GM23338 (cell line): Measurements from ENCODE around the gene TMIE. TPM values are rescaled to one million over a fixed set of nuclear protein-coding genes. Genes with fewer than 3 reads are reported as not detected.

ENCODE experiments used
- ATAC-seq: fragments of 200-7000 bp; cut with Tn5 transposase; 3 replicates; pipeline ENCODE4 v1.9.1; 2020
- DNase-seq: peaks from one replicate; pipeline ENCODE4 v3.0.0-alpha.2; 2015; ENCODE audit warnings: low spot score
- H2AFZ ChIP-seq: fragments of 200-600 bp; sonication (generic); 2 replicates; pipeline ENCODE4 v1.8.0; 2016; ENCODE audit warnings: antibody characterized with exemption, mild to moderate bottlenecking, moderate library complexity
- H3F3A ChIP-seq: fragments of 200-600 bp; sonication (generic); replicated peaks from 2 replicates; pipeline ENCODE4 v1.8.0; 2017; ENCODE audit warnings: antibody characterized with exemption, mixed run types, low read depth
- H3K27ac ChIP-seq: fragments of 200-600 bp; sonication (generic); 2 replicates; pipeline ENCODE4 v1.6.1; 2016; ENCODE audit warnings: low read depth
- H3K27me3 ChIP-seq: fragments of 200-600 bp; sonication (generic); 2 replicates; pipeline ENCODE4 v1.8.0; 2016; ENCODE audit warnings: mild to moderate bottlenecking, mixed run types, moderate library complexity; ENCODE audit not compliant: insufficient read depth
- H3K36me3 ChIP-seq: fragments of 200-600 bp; sonication (generic); 2 replicates; pipeline ENCODE4 v1.8.0; 2016; ENCODE audit warnings: mild to moderate bottlenecking; ENCODE audit not compliant: insufficient read depth
- H3K4me1 ChIP-seq: fragments of 200-600 bp; sonication (generic); 2 replicates; pipeline ENCODE4 v1.8.0; 2016; ENCODE audit warnings: mild to moderate bottlenecking, moderate library complexity; ENCODE audit not compliant: insufficient read depth
- H3K4me2 ChIP-seq: fragments of 200-600 bp; sonication (generic); 2 replicates; pipeline ENCODE4 v1.7.1; 2017; ENCODE audit warnings: mixed run types
- H3K4me3 ChIP-seq: fragments of 200-600 bp; sonication (generic); 2 replicates; pipeline ENCODE4 v1.6.1; 2016; ENCODE audit warnings: mixed run types
- H3K79me2 ChIP-seq: fragments of 200-600 bp; sonication (generic); replicated peaks from 2 replicates; pipeline ENCODE4 v1.8.0; 2017; ENCODE audit warnings: mild to moderate bottlenecking; ENCODE audit not compliant: insufficient read depth
- H3K9me2 ChIP-seq: fragments of 200-600 bp; sonication (generic); 2 replicates; pipeline ENCODE4 v1.8.0; 2017; ENCODE audit not compliant: insufficient read depth
- H4K20me1 ChIP-seq: fragments of 200-600 bp; sonication (generic); replicated peaks from 2 replicates; pipeline ENCODE4 v1.8.0; 2017; ENCODE audit warnings: mild to moderate bottlenecking; ENCODE audit not compliant: insufficient read depth
- H3K27ac Mint-ChIP-seq: 2 replicates; pipeline ENCODE4 v1.8.0; 2020; ENCODE audit warnings: inconsistent platforms, mild to moderate bottlenecking, moderate library complexity, mixed read lengths
- H3K27me3 Mint-ChIP-seq: 3 replicates; pipeline ENCODE4 v1.8.0; 2022; ENCODE audit warnings: low read depth, mild to moderate bottlenecking, moderate library complexity, mixed read lengths, inconsistent platforms; ENCODE audit not compliant: insufficient read depth, poor library complexity
- H3K36me3 Mint-ChIP-seq: 3 replicates; pipeline ENCODE4 v1.8.0; 2021; ENCODE audit warnings: low read depth, mild to moderate bottlenecking, inconsistent platforms, moderate library complexity, mixed read lengths
- H3K4me1 Mint-ChIP-seq: 3 replicates; pipeline ENCODE4 v1.8.0; 2020; ENCODE audit warnings: mild to moderate bottlenecking, inconsistent platforms, mixed read lengths
- H3K4me3 Mint-ChIP-seq: 3 replicates; pipeline ENCODE4 v1.8.0; 2021; ENCODE audit warnings: moderate library complexity, mild to moderate bottlenecking, inconsistent platforms, mixed read lengths
- H3K9me3 Mint-ChIP-seq: 3 replicates; pipeline ENCODE4 v1.8.0; 2020; ENCODE audit warnings: moderate library complexity, mild to moderate bottlenecking, inconsistent platforms, mixed read lengths
- CREB1 ChIP-seq: fragments of 250-450 bp; sonication (Bioruptor Pico); IDR thresholded peaks from 2 replicates; pipeline ENCODE4 v1.5.0; 2020; ENCODE audit warnings: low read depth, mild to moderate bottlenecking, moderate library complexity
- EZH2 ChIP-seq: fragments of 200-600 bp; sonication (generic); IDR thresholded peaks from one replicate; pipeline ENCODE4 v1.8.0; 2017; ENCODE audit warnings: antibody characterized with exemption, mild to moderate bottlenecking, low read depth; ENCODE audit not compliant: unreplicated experiment
- EZH2phosphoT487 ChIP-seq: fragments of 200-600 bp; sonication (generic); IDR thresholded peaks from one replicate; pipeline ENCODE4 v1.8.1; 2018; ENCODE audit warnings: antibody characterized with exemption; ENCODE audit not compliant: unreplicated experiment
- JUNB ChIP-seq: IDR thresholded peaks from one replicate; pipeline ENCODE4 v1.6.1; 2016; ENCODE audit warnings: antibody characterized with exemption; ENCODE audit not compliant: unreplicated experiment
- NANOG ChIP-seq: IDR thresholded peaks from 2 replicates; pipeline ENCODE4 v1.6.1; 2016; ENCODE audit warnings: antibody characterized with exemption, borderline replicate concordance
- POLR2AphosphoS5 ChIP-seq: IDR thresholded peaks from 2 replicates; pipeline ENCODE4 v1.6.1; 2016; ENCODE audit warnings: antibody characterized with exemption, low read depth
- STAT1 ChIP-seq: IDR thresholded peaks from one replicate; pipeline ENCODE4 v1.6.1; 2016; ENCODE audit warnings: antibody characterized with exemption; ENCODE audit not compliant: unreplicated experiment
- polyA plus RNA-seq: library from polyadenylated mRNA; unstranded; fragments of >200 nt; fragmentation: Nextera tagmentation; extraction: Ambion mirVana; gene quantifications from 2 replicates; pipeline ENCODE4 v1.2.1, GENCODE V29; 2016
- total RNA-seq: library from RNA; depleted of rRNA; stranded (reverse); fragments of >200 nt; shearing (Covaris generic); gene quantifications from 2 replicates; pipeline ENCODE4 v1.2.3, GENCODE V29; 2014
- TF ChIP-seq, protein P1 (sequence below): IDR thresholded peaks from one replicate; pipeline ENCODE4 v1.6.1; 2018; ENCODE audit warnings: antibody characterized with exemption; ENCODE audit not compliant: unreplicated experiment
- TF ChIP-seq, protein P2 (sequence below): IDR thresholded peaks from 2 replicates; pipeline ENCODE4 v1.6.1; 2016; ENCODE audit warnings: antibody characterized with exemption
- TF ChIP-seq, protein P3 (sequence below): fragments of 250-450 bp; sonication (Bioruptor Pico); IDR thresholded peaks from 2 replicates; pipeline ENCODE4 v1.5.0; 2020; ENCODE audit warnings: mild to moderate bottlenecking, moderate library complexity
- TF ChIP-seq, protein P4 (sequence below), 2 experiments: fragments of 200-600 bp in 1 of 2; sonication (generic) in 1 of 2; conservative IDR thresholded peaks; 2 replicates each; pipeline versions ENCODE4 v1.5.1 to v1.6.1; 2016 to 2017; ENCODE audit warnings: antibody characterized with exemption in 2 of 2, low read depth in 2 of 2, mild to moderate bottlenecking in 2 of 2, moderate library complexity in 1 of 2

The TMIE gene
- total and polyA plus RNA-seq, 2 experiments from 2014 or later = 0.84 to 1.2 TPM

DNA sequence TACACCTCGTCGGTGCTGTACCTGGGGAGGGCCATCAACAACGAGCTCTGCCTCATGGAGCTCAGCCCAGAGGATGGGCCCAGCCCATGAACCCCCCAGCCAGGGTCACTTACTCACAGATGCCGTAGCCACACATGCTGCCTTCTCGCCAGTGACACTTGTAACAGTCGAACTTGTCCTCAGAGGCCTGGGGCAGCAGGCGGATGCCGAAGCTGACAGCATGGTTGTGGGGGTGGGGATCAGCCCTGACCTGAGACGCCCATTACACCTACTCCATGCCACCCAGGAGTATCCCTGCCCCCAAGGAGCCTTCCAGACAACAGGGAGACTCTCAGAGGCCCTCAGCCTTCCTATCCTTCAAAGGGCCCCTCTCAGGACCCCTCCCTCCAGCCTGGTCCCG, 19.8 kb upstream of the TMIE start:
- Histone ChIP-seq H3K4me2 (no peak overlapping the region), H3K36me3 (no peaks in the 10 kb centered on the region), H4K20me1 (no peaks in the 10 kb centered on the region; the same call in 1 of the 2 replicates), H3K4me3 (no peak overlapping the region), H3K4me1 (no peaks in the 10 kb centered on the region), H3K27me3 (no peaks in the 10 kb centered on the region), H3F3A (no peaks in the 10 kb centered on the region), H3K79me2 (no peaks in the 10 kb centered on the region), H2AFZ (no peak overlapping the region), H3K27ac (no peak overlapping the region), H3K9me2 (no peaks in the 10 kb centered on the region)
- H3K27ac Mint-ChIP-seq = no peak overlapping the region
- ATAC-seq (no peak), DNase-seq (no peak)
- no peak overlapping the region for H3K4me3 Mint-ChIP-seq
- no peaks in the 10 kb centered on the region for H3K9me3 Mint-ChIP-seq
- H3K27me3 Mint-ChIP-seq = peaks cover 15% of the 10 kb centered on the region
- TF ChIP-seq EZH2 (no peak), STAT1 (no peak), CREB1 (CRISPR knock-in tag) (no peak), EZH2phosphoT487 (no peak), JUNB (no peak), POLR2AphosphoS5 (no peak), NANOG (no peak)
- TF ChIP-seq, protein P1, sequence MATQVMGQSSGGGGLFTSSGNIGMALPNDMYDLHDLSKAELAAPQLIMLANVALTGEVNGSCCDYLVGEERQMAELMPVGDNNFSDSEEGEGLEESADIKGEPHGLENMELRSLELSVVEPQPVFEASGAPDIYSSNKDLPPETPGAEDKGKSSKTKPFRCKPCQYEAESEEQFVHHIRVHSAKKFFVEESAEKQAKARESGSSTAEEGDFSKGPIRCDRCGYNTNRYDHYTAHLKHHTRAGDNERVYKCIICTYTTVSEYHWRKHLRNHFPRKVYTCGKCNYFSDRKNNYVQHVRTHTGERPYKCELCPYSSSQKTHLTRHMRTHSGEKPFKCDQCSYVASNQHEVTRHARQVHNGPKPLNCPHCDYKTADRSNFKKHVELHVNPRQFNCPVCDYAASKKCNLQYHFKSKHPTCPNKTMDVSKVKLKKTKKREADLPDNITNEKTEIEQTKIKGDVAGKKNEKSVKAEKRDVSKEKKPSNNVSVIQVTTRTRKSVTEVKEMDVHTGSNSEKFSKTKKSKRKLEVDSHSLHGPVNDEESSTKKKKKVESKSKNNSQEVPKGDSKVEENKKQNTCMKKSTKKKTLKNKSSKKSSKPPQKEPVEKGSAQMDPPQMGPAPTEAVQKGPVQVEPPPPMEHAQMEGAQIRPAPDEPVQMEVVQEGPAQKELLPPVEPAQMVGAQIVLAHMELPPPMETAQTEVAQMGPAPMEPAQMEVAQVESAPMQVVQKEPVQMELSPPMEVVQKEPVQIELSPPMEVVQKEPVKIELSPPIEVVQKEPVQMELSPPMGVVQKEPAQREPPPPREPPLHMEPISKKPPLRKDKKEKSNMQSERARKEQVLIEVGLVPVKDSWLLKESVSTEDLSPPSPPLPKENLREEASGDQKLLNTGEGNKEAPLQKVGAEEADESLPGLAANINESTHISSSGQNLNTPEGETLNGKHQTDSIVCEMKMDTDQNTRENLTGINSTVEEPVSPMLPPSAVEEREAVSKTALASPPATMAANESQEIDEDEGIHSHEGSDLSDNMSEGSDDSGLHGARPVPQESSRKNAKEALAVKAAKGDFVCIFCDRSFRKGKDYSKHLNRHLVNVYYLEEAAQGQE = no peak
- TF ChIP-seq, protein P2, sequence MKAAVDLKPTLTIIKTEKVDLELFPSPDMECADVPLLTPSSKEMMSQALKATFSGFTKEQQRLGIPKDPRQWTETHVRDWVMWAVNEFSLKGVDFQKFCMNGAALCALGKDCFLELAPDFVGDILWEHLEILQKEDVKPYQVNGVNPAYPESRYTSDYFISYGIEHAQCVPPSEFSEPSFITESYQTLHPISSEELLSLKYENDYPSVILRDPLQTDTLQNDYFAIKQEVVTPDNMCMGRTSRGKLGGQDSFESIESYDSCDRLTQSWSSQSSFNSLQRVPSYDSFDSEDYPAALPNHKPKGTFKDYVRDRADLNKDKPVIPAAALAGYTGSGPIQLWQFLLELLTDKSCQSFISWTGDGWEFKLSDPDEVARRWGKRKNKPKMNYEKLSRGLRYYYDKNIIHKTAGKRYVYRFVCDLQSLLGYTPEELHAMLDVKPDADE = no peak
- TF ChIP-seq, protein P3, sequence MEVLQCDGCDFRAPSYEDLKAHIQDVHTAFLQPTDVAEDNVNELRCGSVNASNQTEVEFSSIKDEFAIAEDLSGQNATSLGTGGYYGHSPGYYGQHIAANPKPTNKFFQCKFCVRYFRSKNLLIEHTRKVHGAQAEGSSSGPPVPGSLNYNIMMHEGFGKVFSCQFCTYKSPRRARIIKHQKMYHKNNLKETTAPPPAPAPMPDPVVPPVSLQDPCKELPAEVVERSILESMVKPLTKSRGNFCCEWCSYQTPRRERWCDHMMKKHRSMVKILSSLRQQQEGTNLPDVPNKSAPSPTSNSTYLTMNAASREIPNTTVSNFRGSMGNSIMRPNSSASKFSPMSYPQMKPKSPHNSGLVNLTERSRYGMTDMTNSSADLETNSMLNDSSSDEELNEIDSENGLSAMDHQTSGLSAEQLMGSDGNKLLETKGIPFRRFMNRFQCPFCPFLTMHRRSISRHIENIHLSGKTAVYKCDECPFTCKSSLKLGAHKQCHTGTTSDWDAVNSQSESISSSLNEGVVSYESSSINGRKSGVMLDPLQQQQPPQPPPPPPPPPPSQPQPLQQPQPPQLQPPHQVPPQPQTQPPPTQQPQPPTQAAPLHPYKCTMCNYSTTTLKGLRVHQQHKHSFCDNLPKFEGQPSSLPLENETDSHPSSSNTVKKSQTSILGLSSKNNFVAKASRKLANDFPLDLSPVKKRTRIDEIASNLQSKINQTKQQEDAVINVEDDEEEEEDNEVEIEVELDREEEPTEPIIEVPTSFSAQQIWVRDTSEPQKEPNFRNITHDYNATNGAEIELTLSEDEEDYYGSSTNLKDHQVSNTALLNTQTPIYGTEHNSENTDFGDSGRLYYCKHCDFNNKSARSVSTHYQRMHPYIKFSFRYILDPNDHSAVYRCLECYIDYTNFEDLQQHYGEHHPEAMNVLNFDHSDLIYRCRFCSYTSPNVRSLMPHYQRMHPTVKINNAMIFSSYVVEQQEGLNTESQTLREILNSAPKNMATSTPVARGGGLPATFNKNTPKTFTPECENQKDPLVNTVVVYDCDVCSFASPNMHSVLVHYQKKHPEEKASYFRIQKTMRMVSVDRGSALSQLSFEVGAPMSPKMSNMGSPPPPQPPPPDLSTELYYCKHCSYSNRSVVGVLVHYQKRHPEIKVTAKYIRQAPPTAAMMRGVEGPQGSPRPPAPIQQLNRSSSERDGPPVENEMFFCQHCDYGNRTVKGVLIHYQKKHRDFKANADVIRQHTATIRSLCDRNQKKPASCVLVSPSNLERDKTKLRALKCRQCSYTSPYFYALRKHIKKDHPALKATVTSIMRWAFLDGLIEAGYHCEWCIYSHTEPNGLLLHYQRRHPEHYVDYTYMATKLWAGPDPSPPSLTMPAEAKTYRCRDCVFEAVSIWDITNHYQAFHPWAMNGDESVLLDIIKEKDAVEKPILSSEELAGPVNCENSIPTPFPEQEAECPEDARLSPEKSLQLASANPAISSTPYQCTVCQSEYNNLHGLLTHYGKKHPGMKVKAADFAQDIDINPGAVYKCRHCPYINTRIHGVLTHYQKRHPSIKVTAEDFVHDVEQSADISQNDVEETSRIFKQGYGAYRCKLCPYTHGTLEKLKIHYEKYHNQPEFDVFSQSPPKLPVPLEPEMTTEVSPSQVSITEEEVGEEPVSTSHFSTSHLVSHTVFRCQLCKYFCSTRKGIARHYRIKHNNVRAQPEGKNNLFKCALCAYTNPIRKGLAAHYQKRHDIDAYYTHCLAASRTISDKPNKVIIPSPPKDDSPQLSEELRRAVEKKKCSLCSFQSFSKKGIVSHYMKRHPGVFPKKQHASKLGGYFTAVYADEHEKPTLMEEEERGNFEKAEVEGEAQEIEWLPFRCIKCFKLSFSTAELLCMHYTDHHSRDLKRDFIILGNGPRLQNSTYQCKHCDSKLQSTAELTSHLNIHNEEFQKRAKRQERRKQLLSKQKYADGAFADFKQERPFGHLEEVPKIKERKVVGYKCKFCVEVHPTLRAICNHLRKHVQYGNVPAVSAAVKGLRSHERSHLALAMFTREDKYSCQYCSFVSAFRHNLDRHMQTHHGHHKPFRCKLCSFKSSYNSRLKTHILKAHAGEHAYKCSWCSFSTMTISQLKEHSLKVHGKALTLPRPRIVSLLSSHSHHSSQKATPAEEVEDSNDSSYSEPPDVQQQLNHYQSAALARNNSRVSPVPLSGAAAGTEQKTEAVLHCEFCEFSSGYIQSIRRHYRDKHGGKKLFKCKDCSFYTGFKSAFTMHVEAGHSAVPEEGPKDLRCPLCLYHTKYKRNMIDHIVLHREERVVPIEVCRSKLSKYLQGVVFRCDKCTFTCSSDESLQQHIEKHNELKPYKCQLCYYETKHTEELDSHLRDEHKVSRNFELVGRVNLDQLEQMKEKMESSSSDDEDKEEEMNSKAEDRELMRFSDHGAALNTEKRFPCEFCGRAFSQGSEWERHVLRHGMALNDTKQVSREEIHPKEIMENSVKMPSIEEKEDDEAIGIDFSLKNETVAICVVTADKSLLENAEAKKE (CRISPR knock-in tag) = no peak
- TF ChIP-seq, protein P4, sequence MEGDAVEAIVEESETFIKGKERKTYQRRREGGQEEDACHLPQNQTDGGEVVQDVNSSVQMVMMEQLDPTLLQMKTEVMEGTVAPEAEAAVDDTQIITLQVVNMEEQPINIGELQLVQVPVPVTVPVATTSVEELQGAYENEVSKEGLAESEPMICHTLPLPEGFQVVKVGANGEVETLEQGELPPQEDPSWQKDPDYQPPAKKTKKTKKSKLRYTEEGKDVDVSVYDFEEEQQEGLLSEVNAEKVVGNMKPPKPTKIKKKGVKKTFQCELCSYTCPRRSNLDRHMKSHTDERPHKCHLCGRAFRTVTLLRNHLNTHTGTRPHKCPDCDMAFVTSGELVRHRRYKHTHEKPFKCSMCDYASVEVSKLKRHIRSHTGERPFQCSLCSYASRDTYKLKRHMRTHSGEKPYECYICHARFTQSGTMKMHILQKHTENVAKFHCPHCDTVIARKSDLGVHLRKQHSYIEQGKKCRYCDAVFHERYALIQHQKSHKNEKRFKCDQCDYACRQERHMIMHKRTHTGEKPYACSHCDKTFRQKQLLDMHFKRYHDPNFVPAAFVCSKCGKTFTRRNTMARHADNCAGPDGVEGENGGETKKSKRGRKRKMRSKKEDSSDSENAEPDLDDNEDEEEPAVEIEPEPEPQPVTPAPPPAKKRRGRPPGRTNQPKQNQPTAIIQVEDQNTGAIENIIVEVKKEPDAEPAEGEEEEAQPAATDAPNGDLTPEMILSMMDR (conservative IDR thresholded peaks at IDR 0.05; ENCODE audit: low read depth in 2 of 2) = no peak
- H3K4me1 Mint-ChIP-seq = no peaks in the 10 kb centered on the region; the same call in 1 of the 3 replicates
- peaks cover 3% of the 10 kb centered on the region; the same call in 1 of the 3 replicates for H3K36me3 Mint-ChIP-seq
